Measurements from ENCODE around the gene FHOD3. TPM values are rescaled to one million over a fixed set of nuclear protein-coding genes. Genes with fewer than 3 reads are reported as not detected.

FHOD3 gene
- total and polyA plus RNA-seq, 2 of the 4 experiments (the other 2 are of a cell fraction): 14.6 to 16.0 TPM

DNA sequence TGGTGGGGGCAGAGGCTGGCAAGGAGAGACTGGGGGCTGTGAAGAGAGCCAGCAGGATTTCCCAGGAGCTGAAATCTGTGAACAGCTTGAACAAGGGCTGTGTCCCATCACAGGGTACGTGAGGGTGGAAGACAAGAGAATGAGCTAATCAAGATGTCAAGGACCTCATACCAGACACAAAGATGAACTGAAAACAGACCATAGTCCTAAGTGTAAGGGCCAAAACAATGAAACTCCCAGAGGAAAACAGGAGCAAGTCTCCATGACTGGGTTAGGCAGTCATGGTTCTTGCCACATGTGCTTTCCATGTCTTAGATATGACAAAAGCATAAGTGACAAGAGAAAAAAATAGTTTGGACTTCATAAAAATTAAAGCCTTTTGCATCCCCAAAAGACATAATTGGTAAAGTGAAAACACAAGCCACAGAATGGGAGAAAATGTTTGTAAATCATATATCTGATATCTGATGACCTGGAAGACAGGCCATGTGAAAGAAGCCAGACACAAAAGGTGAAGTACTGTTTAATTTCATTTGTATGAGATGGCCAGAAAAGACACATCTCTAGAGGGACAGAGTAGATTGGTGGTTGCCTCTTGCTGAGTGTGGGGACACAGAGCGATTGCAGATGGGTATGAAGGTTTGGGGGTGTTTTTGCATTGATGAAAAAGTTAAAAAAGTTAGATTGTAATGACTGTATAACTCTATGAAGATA, 67.6 kb downstream of the FHOD3 start:
- H3K36me3 ChIP-seq (ENCODE audit: control insufficient read depth, insufficient read depth, low read length): no peaks in the 10 kb centered on the region; the same call in 1 of the 2 replicates
- no peak overlapping the region for H3K56ac ChIP-seq (ENCODE audit: extremely low read depth, insufficient read depth, low read length)
- no peaks in the 10 kb centered on the region; a peak in 1 of 4 replicates for H3K79me1 ChIP-seq (ENCODE audit: low read depth in 1 of 2, low read length in 2 of 2)
- in situ Hi-C loops (cut with MboI; ENCODE audit: low sequenced_read_pairs): no loop called here
- no peak overlapping the region for H2AFZ ChIP-seq (replicated peaks; ENCODE audit: low read length, poor library complexity)
- POLR2A ChIA-PET (ENCODE audit: unreplicated experiment): no interaction called here
- H2AK9ac ChIP-seq (replicated peaks; ENCODE audit: low read depth, low read length, poor library complexity): no peak overlapping the region
- CTCF ChIA-PET: no interaction called here
- H4K20me1 ChIP-seq (ENCODE audit: insufficient read depth, low read length): peaks cover 3% of the 10 kb centered on the region; the same call in 1 of the 2 replicates
- no TSS peak for BruUV-seq (replicated peaks)
- no peak overlapping the region for H2BK5ac ChIP-seq (ENCODE audit: low read depth, low read length, poor library complexity, severe bottlenecking)
- no peak overlapping the region for H3K18ac ChIP-seq (ENCODE audit: low read depth, low read length)
- H3K4me1 ChIP-seq (ENCODE audit: control insufficient read depth, insufficient read depth, low read length): no peaks in the 10 kb centered on the region
- DNase-seq (no peak), ATAC-seq (ENCODE audit: low read depth) (no peak)
- H3K27ac ChIP-seq (ENCODE audit: insufficient read depth, low read length): no peak overlapping the region
- no peak overlapping the region for H4K5ac ChIP-seq (ENCODE audit: low read depth, low read length)
- no CpG with 5 or more reads among the region's 2 CpGs for WGBS, 2 experiments (ENCODE audit: extremely low coverage in 2 of 2, insufficient read length in 1 of 2)
- dilution Hi-C loops (cut with HindIII; ENCODE audit: low sequenced_read_pairs, unreplicated experiment): no loop called here
- H3K9me3 ChIP-seq (ENCODE audit: control insufficient read depth, insufficient read depth, low read length): no peaks in the 10 kb centered on the region
- no peaks in the 10 kb centered on the region for H3K9me1 ChIP-seq (ENCODE audit: insufficient read depth, low read length)
- H3K27me3 ChIP-seq (ENCODE audit: control insufficient read depth, insufficient read depth, low read length): no peaks in the 10 kb centered on the region; the same call in 1 of the 2 replicates
- H3K4me2 ChIP-seq (ENCODE audit: low read depth, low read length): no peak overlapping the region
- no peak overlapping the region for H2BK15ac ChIP-seq (ENCODE audit: low read depth, low read length)
- TF ChIP-seq, protein P1, sequence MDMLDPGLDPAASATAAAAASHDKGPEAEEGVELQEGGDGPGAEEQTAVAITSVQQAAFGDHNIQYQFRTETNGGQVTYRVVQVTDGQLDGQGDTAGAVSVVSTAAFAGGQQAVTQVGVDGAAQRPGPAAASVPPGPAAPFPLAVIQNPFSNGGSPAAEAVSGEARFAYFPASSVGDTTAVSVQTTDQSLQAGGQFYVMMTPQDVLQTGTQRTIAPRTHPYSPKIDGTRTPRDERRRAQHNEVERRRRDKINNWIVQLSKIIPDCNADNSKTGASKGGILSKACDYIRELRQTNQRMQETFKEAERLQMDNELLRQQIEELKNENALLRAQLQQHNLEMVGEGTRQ (IDR thresholded peaks at IDR 0.05; ENCODE audit: low read depth, low read length): no peak
- no peak for TF ChIP-seq RAD21 (IDR thresholded peaks at IDR 0.05; ENCODE audit: low read length)
- TF ChIP-seq, protein P2, sequence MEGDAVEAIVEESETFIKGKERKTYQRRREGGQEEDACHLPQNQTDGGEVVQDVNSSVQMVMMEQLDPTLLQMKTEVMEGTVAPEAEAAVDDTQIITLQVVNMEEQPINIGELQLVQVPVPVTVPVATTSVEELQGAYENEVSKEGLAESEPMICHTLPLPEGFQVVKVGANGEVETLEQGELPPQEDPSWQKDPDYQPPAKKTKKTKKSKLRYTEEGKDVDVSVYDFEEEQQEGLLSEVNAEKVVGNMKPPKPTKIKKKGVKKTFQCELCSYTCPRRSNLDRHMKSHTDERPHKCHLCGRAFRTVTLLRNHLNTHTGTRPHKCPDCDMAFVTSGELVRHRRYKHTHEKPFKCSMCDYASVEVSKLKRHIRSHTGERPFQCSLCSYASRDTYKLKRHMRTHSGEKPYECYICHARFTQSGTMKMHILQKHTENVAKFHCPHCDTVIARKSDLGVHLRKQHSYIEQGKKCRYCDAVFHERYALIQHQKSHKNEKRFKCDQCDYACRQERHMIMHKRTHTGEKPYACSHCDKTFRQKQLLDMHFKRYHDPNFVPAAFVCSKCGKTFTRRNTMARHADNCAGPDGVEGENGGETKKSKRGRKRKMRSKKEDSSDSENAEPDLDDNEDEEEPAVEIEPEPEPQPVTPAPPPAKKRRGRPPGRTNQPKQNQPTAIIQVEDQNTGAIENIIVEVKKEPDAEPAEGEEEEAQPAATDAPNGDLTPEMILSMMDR (conservative IDR thresholded peaks at IDR 0.05; ENCODE audit: low read depth, low read length): no peak
- no peak for TF ChIP-seq MXI1 (IDR thresholded peaks at IDR 0.05; ENCODE audit: borderline replicate concordance, low read depth, low read length)
- no peak for TF ChIP-seq POLR2A (IDR thresholded peaks at IDR 0.05; ENCODE audit: low read depth, low read length)
- TF ChIP-seq NFE2L2 (IDR thresholded peaks at IDR 0.05; ENCODE audit: low read depth, low read length): no peak
- TF ChIP-seq BHLHE40 (IDR thresholded peaks at IDR 0.05; ENCODE audit: low read depth, low read length): no peak
- TF ChIP-seq FOS (IDR thresholded peaks at IDR 0.05; ENCODE audit: low read depth, low read length): no peak
- TF ChIP-seq CHD1 (IDR thresholded peaks at IDR 0.05; ENCODE audit: low read depth, low read length): no peak
- no peak for TF ChIP-seq RFX5 (IDR thresholded peaks at IDR 0.05; ENCODE audit: low read depth, low read length)
- TF ChIP-seq, protein P3, sequence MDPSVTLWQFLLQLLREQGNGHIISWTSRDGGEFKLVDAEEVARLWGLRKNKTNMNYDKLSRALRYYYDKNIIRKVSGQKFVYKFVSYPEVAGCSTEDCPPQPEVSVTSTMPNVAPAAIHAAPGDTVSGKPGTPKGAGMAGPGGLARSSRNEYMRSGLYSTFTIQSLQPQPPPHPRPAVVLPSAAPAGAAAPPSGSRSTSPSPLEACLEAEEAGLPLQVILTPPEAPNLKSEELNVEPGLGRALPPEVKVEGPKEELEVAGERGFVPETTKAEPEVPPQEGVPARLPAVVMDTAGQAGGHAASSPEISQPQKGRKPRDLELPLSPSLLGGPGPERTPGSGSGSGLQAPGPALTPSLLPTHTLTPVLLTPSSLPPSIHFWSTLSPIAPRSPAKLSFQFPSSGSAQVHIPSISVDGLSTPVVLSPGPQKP (IDR thresholded peaks at IDR 0.05; ENCODE audit: borderline replicate concordance, low read depth, low read length): no peak
- TF ChIP-seq RCOR1 (IDR thresholded peaks at IDR 0.05; ENCODE audit: insufficient replicate concordance, low read length): no peak
- TF ChIP-seq MAFK (IDR thresholded peaks at IDR 0.05; ENCODE audit: low read depth, low read length): no peak
- no peak for TF ChIP-seq CEBPB (IDR thresholded peaks at IDR 0.05; ENCODE audit: low read depth, low read length)
- TF ChIP-seq SMC3 (IDR thresholded peaks at IDR 0.05; ENCODE audit: low read depth, low read length): no peak
- TF ChIP-seq MAZ (IDR thresholded peaks at IDR 0.05; ENCODE audit: borderline replicate concordance, low read depth, low read length): no peak
- no peak overlapping the region for H3K4ac ChIP-seq (ENCODE audit: low read depth, low read length)
- H2BK120ac ChIP-seq (ENCODE audit: low read depth, low read length): no peak overlapping the region
- H2BK20ac ChIP-seq (ENCODE audit: low read depth, low read length): no peak overlapping the region
- no peak overlapping the region for H3K23ac ChIP-seq (ENCODE audit: low read depth, low read length)
- no peak overlapping the region for H4K91ac ChIP-seq (ENCODE audit: insufficient read depth, low read depth, low read length)
- H2AK5ac ChIP-seq (ENCODE audit: low read depth, low read length): no peak overlapping the region
- intact Hi-C loops (cut with micrococcal nuclease): no loop called here
- no peak overlapping the region for H3K14ac ChIP-seq (replicated peaks; ENCODE audit: low read depth, low read length)
- no peak overlapping the region for H3K4me3 ChIP-seq (ENCODE audit: insufficient read depth, low read depth, low read length)
- H3K9ac ChIP-seq (ENCODE audit: low read depth, low read length): no peak overlapping the region
- no peak overlapping the region for H4K8ac ChIP-seq (ENCODE audit: low read depth in 2 of 2, low read length in 2 of 2)

All from IMR-90 (cell line).